ENCODE results near the gene STOX1.

Gene STOX1

GRCh38 chr10:68784476-68784875, 42.9 kb upstream of the STOX1 start:
- Histone ChIP-seq H3K9me2 (replicated peaks; ENCODE audit: insufficient read depth, low read length) (no peaks in the 10 kb centered on the region), H3K4me3 (ENCODE audit: insufficient read depth, low read length, poor library complexity, severe bottlenecking) (no peak overlapping the region), H3K4me2 (ENCODE audit: low read depth, low read length, poor library complexity, severe bottlenecking) (no peak overlapping the region), H2AFZ (ENCODE audit: low read depth, low read length, severe bottlenecking) (no peak overlapping the region), H3K27ac (ENCODE audit: low read depth, low read length) (no peak overlapping the region), H3F3A (ENCODE audit: insufficient read depth) (no peaks in the 10 kb centered on the region; the same call in 1 of the 2 replicates), H3K27me3 (ENCODE audit: low read length) (no peaks in the 10 kb centered on the region), H4K20me1 (ENCODE audit: low read depth, low read length) (no peaks in the 10 kb centered on the region), H3K9ac (ENCODE audit: low read length) (no peak overlapping the region), H3K79me2 (ENCODE audit: insufficient read depth, low read length) (no peaks in the 10 kb centered on the region), H3K9me3 (ENCODE audit: insufficient read depth, low read length) (no peaks in the 10 kb centered on the region), H3K36me3 (ENCODE audit: low read length) (peaks cover 33% of the 10 kb centered on the region)
- TF ChIP-seq EZH2phosphoT487 (conservative IDR thresholded peaks at IDR 0.05; ENCODE audit: low read length): no peak
- TF ChIP-seq, protein P1, sequence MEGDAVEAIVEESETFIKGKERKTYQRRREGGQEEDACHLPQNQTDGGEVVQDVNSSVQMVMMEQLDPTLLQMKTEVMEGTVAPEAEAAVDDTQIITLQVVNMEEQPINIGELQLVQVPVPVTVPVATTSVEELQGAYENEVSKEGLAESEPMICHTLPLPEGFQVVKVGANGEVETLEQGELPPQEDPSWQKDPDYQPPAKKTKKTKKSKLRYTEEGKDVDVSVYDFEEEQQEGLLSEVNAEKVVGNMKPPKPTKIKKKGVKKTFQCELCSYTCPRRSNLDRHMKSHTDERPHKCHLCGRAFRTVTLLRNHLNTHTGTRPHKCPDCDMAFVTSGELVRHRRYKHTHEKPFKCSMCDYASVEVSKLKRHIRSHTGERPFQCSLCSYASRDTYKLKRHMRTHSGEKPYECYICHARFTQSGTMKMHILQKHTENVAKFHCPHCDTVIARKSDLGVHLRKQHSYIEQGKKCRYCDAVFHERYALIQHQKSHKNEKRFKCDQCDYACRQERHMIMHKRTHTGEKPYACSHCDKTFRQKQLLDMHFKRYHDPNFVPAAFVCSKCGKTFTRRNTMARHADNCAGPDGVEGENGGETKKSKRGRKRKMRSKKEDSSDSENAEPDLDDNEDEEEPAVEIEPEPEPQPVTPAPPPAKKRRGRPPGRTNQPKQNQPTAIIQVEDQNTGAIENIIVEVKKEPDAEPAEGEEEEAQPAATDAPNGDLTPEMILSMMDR (IDR thresholded peaks at IDR 0.05; ENCODE audit: insufficient read depth, low read length, poor library complexity, severe bottlenecking): no peak

GRCh38 chr10:68787813-68788212, 39.5 kb upstream of the STOX1 start:
- Histone ChIP-seq H3K4me3 (ENCODE audit: insufficient read depth, low read length, poor library complexity, severe bottlenecking) (no peak overlapping the region), H3K9ac (ENCODE audit: low read length) (no peak overlapping the region), H3K79me2 (ENCODE audit: insufficient read depth, low read length) (no peaks in the 10 kb centered on the region), H3K4me2 (ENCODE audit: low read depth, low read length, poor library complexity, severe bottlenecking) (no peak overlapping the region), H2AFZ (ENCODE audit: low read depth, low read length, severe bottlenecking) (no peak overlapping the region), H3K27me3 (ENCODE audit: low read length) (no peaks in the 10 kb centered on the region), H3F3A (ENCODE audit: insufficient read depth) (peaks cover 7% of the 10 kb centered on the region; the same call in 1 of the 2 replicates), H4K20me1 (ENCODE audit: low read depth, low read length) (no peaks in the 10 kb centered on the region), H3K27ac (ENCODE audit: low read depth, low read length) (no peak overlapping the region), H3K9me2 (replicated peaks; ENCODE audit: insufficient read depth, low read length) (no peaks in the 10 kb centered on the region), H3K36me3 (ENCODE audit: low read length) (peaks cover 41% of the 10 kb centered on the region), H3K9me3 (ENCODE audit: insufficient read depth, low read length) (no peaks in the 10 kb centered on the region)
- no peak for TF ChIP-seq EZH2phosphoT487 (conservative IDR thresholded peaks at IDR 0.05; ENCODE audit: low read length)
- TF ChIP-seq, protein P1 (IDR thresholded peaks at IDR 0.05; ENCODE audit: insufficient read depth, low read length, poor library complexity, severe bottlenecking): no peak

DNA sequence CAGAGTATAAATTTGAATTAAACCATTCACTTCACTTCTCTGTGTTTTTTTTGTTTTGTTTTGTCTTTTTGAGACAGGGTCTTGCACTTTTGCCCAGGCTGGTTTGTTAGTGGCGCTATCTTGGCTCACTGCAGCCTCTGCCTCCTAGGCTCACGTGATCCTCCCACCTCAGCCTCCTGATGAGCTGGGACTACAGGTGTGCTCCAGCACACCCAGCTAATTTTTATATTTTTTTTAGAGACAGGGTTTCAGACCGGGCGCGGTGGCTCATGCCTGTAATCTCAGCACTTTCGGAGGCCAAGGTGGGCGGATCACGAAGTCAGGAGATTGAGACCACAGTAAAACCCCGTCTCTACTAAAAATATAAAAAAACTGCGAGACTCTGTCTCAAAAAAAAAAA, 36.9 kb upstream of the STOX1 start:
- Histone ChIP-seq H3K27ac (ENCODE audit: low read depth, low read length) (no peak overlapping the region), H3K27me3 (ENCODE audit: low read length) (no peaks in the 10 kb centered on the region), H3K79me2 (ENCODE audit: insufficient read depth, low read length) (no peaks in the 10 kb centered on the region), H4K20me1 (ENCODE audit: low read depth, low read length) (no peaks in the 10 kb centered on the region), H3K4me3 (ENCODE audit: insufficient read depth, low read length, poor library complexity, severe bottlenecking) (no peak overlapping the region), H3K9me2 (replicated peaks; ENCODE audit: insufficient read depth, low read length) (no peaks in the 10 kb centered on the region), H3K4me2 (ENCODE audit: low read depth, low read length, poor library complexity, severe bottlenecking) (no peak overlapping the region), H3F3A (ENCODE audit: insufficient read depth) (peaks cover 7% of the 10 kb centered on the region; the same call in 1 of the 2 replicates), H3K9me3 (ENCODE audit: insufficient read depth, low read length) (no peaks in the 10 kb centered on the region), H3K36me3 (ENCODE audit: low read length) (peaks cover 41% of the 10 kb centered on the region), H3K9ac (ENCODE audit: low read length) (no peak overlapping the region), H2AFZ (ENCODE audit: low read depth, low read length, severe bottlenecking) (no peak overlapping the region)
- TF ChIP-seq EZH2phosphoT487 (conservative IDR thresholded peaks at IDR 0.05; ENCODE audit: low read length): no peak
- TF ChIP-seq, protein P1 (IDR thresholded peaks at IDR 0.05; ENCODE audit: insufficient read depth, low read length, poor library complexity, severe bottlenecking): no peak

All from SU-DHL-6 (cell line).